ENCODE measurements around the gene XYLB.
"Not testable (repeated sequence)": the region's sequence is repeated elsewhere in the genome, so short reads cannot be mapped to it uniquely, and the experiment has no call there.

Gene XYLB

GRCh38 chr3:38346587-38347410 is at the start of gene XYLB:
Gene XYLB (plus strand): TSS chr3:38346785. CDS start chr3:38346869, 84 bp downstream.
- DNase-seq, result peak; percentile 86 to 87

DNA sequence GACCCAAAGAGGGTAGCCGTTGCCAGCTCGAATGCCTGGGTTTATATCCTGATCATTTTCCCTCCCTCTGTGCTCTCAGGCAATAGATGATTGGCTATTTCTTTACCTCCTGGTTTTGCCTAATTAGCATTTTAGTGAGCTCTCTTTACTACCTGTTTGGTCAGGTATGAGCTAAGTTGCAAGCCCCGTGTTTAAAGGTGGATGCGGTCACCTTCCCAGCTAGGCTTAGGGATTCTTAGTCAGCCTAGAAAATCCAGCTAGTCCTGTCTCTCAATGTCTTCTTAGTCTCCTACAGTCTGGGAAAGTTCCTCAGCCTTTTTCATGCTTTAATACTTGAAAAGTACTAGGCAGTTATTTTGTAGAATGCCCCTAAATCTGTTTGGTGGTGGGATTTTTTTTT is 49.5 kb upstream of the XYLB start:
- DNase-seq, result not testable (repeated sequence)

DNA sequence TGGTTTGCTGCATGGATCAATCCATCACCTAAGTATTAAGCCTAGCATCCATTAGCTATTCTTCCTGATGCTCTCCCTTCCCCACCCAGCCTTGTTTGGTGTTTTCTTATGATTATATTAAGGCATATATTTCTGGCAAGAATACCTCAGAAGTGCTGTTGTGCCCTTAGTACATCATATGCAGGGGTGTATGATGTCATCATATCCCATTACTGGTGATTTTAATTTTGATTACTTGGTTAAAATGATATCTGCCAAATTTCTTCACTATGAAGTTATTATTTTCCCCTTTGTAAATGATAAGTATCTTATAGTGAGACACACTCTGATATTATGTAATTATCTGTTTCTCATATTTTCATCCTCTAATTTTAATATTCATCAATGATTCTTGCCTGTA is 49.0 kb upstream of the XYLB start:
- DNase-seq, result no peak

DNA sequence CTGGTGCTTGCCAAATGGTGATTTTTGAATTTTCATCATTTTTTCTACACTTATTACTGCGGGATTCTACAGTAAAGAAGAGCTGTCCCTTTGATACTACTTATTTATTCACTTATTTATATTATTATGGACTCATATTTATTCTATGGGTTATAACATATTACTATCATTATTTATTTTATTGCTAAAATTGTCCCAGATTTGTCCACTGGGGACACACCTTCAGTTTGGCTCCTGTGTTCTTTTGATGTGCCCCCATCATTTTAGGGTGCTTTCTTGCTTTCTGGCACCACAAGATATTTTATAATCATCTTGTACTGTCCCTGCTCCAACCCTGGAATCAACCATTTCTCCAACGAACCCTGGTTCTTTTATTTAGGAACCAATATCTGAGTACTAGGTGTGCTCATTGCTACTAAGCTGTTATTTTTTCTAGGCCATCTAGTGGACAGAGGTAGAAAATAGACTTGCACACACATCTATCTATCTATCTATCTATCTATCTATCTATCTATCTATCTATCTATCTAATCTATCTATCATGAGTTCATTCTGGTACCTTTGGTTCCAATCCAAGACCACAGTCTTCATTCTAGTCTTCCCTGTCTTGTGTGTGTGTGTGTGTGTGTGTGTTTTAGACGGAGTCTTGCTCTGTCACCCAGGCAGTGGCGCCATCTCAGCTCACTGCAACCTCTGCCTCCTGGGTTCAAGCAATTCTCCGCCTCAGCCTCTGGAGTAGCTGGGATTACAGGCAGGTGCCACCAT is 48.5 kb upstream of the XYLB start:
- DNase-seq, result no peak

GRCh38 chr3:38306941-38307340 is 39.6 kb upstream of the XYLB start:
- no peak for DNase-seq

GRCh38 chr3:38307599-38307998 is 39.0 kb upstream of the XYLB start:
- no peak for DNase-seq

DNA sequence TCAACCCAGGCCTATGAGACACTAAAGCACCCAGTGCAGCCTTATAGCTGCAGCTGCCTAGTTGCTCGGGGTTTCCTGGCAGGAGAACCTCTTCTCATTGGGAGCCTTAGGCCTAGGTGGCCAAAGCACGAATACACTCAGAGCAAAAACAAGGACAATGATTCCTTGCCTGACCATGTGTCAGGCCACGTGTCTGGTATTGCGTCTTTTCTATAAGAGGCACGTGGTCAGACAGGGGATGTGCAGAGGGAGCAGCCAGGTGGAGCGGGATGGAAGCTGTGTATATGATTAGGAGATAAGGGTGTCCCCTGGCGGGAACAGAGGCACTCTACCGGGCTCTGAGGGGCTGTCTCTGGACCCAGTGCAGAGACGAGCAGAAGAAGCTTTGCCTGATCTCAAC is 38.1 kb upstream of the XYLB start:
- DNase-seq, result no peak

DNA sequence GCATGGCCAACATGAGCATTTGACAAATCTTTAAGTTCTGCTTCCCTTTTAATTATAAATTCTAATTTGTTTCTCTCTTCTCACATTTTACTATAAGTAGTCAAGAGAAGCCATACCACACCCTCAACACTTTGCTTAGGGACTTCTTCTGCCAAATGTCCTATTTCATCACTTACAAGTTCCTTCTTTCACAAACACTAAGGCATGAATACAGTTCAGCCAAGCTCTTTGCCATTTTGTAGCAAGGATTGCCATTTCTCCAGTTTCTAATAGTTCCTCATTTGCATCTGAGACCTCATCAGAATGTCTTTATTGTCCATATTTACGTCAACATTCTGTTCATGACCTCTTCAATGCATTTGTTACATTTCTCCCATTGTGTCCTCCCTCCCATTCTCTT is 35.1 kb upstream of the XYLB start:
- DNase-seq, result no peak

DNA sequence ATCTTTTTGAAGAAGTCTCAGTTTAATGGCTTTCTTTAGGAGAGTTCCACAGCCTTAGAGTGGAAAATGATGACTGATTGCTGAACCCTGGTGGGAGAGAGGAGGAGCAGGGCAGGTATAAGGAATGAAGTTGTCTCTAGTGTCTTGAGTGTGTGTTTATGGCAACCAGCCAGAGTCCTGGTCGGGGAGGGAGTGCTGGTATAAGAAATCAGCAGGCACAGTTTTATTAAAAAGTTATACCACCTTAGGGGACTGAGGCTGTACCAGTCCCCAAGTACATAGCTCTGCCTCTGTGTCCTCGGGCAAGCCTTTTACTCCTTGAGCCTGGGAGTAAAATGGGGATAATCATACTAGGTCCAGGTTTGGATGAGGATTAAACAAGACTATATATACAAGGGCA is 34.6 kb upstream of the XYLB start:
- DNase-seq, result no peak

DNA sequence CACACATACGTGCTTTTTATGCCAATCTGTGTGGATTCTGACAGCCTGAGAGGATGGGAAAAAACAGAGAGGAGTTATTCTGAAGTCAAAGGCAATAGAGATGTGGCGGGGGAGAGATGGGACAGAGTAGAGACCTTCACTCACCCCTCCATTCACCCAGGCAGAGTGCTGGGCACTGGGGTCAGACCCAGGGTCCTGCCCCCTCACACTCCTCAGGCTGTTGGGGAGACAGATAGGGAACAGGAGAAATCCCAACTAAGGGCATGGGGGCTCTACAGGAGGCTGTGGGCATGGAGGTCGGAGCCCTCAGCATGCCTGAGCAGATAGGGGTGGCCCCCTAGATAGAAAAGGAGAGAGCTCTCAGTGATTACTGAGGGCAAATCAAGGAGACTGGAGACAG is 34.2 kb upstream of the XYLB start:
- no peak for DNase-seq

- DNase-seq, result no peak
Observed at GRCh38 chr3:38313263-38313662, 33.3 kb upstream of the XYLB start.

- no peak for DNase-seq
Observed at GRCh38 chr3:38313695-38314094, 32.9 kb upstream of the XYLB start.

GRCh38 chr3:38314112-38314763 is 32.3 kb upstream of the XYLB start:
- DNase-seq, result no peak

- DNase-seq, result no peak
Observed at GRCh38 chr3:38314764-38315487, 31.7 kb upstream of the XYLB start.

- DNase-seq, result no peak
Observed at GRCh38 chr3:38315488-38316230, 30.9 kb upstream of the XYLB start.

DNA sequence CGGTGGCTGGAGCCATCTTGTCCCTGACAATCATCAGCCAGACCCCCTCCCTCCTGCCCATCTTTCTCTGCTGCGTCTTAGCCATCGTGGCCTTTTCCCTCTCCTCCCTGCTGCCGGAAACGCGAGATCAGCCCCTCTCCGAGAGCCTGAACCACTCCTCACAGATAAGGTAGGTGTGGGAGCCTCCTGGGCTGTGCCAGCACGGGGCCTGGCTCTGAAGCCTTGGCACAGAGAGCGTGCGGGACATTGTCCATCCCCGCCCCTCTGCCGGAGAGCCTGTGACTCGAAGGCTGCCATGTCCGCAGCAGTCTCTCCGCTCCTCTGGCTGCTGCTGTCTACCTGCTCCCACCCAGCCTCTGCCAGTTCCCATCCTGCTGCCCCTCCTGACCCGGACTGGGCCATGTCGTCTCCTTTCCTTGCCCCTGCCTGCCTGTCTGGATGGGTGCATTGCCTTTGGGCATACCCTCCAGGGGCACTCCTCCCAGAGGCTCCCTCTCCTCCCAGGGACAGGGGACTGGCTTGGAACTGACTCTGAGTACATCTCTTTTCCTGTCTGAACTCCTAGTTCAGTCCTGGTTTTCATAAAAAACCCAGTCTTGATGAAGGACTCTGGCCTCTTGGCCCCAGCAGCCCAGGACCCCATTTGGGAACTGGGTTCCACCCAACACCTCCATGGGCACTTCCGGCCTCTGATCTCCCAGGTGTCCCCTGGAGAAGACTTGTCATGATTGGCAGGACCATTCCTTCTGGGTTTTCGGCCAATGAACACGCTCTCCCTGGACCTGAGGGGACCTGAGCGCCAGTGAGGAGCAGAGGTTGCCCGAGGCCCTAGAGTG is 30.0 kb upstream of the XYLB start:
- no peak for DNase-seq

DNA sequence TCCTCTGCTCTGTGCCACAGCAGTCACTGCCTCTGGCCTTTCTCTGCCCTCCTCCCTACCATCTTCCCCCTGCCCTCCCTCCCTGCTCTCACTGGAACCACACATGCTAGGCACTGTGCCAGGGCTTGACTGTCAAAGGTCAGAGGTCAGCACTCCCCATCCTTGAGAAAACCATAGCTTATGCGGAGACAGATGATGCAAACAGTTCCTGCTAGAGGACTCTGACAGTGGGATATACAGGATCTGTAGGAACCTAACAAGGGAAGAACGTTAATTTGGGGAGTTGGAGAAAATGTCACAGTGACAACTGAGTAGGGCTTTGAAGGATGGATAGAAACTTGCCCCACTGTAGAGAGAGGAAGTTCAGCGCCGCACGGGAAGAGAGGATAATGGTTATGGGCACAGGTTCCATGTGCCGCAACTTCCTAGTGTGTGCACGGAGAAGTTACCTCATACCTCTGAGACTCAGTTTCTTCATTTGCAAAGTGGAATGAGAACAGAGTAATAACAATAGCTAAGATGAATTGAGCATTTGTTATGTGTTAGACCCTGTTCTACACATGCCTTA is 29.3 kb upstream of the XYLB start:
- DNase-seq, result no peak

- no peak for DNase-seq
Observed at GRCh38 chr3:38318766-38319671, 27.6 kb upstream of the XYLB start.

DNA sequence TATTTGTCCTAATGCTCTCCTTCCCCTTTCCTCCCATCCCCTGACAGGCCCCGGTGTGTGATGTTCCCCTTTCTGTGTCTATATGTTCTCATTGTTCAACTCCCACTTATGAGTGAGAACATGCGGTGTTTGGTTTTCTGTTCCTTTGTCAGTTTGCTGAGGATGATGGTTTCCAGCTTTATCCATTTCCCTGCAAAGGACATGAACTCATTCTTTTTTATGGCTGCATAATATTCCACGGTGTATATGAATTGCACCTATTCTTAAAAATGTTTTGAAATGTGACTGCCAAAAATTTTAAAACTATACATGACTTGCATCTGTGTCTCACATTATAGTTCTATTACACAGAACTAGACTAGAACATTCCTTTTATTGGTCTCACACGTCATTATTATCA is 25.9 kb upstream of the XYLB start:
- not testable (repeated sequence) for DNase-seq

- no peak for DNase-seq
Observed at GRCh38 chr3:38323060-38323459, 23.5 kb upstream of the XYLB start.

Data from activated CD4-positive, alpha-beta T cell treated with anti-CD3 and anti-CD28 coated beads, Interleukin-2, amount 50 U/mL, for 48 hours (primary cell).